ENCODE measurements around the gene DYNAP.

DYNAP gene

GRCh38 chr18:54611816-54612215, 20.8 kb downstream of the DYNAP start:
- TF ChIP-seq ZNF274 (IDR thresholded peaks at IDR 0.05; ENCODE audit: low read depth, low read length): no peak
- H3K4me3 ChIP-seq (ENCODE audit: low read length): no peak overlapping the region

DNA sequence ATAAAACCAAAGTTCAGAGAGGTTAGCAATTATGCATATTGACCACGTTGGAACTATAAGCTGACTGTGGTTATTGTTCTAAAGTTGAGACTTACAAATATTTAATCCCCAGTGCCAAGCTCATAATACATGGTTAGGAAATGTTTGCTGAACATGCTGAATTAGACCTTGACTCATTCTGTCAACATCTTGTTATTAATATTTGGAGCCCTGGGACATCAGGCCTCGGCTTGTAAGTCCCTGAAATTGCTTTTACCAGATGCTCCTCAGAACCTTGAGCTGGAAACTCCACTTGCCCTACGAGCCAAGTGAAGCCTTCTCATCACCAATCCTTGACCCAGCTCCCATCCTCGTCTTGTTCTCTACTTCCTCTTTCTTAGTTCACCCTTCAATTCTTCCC, 21.2 kb downstream of the DYNAP start:
- TF ChIP-seq ZNF274 (IDR thresholded peaks at IDR 0.05; ENCODE audit: low read depth, low read length): no peak
- H3K4me3 ChIP-seq (ENCODE audit: low read length): no peak overlapping the region

- H3K4me3 ChIP-seq (ENCODE audit: low read length): no peak overlapping the region
- no peak for TF ChIP-seq ZNF274 (IDR thresholded peaks at IDR 0.05; ENCODE audit: low read depth, low read length)
Observed at GRCh38 chr18:54613174-54613573, 22.1 kb downstream of the DYNAP start.

DNA sequence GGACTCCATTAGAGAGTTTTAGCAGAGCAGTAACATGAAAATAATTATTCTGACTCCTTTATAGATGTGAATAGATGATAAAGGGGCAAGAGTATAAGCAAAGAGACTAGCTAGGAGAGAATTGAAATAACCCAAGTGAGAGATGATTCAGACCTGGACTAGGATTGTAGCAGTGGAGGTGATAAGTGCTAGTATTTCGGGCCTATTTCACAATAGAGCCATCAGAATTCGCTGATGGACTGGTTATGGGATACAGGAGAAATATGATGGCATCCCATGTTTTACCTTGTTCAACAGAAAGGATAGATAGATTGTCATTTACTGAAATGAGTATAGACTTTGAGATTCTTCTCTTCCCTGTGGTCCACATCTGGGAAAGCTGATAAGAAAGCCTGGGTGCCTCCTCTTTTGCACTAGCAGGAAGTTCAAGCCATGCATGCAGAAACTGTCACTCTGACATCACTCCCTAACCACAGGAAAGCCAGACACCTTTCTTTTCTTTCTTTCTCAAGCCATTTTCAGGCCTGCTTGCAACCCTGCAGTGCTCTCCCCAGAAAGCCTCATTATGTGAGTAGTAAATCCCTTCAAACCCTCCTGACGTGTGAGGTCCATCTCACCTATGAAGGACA, 25.3 kb downstream of the DYNAP start:
- no peak for TF ChIP-seq ZNF274 (IDR thresholded peaks at IDR 0.05; ENCODE audit: low read depth, low read length)
- no peak overlapping the region for H3K4me3 ChIP-seq (ENCODE audit: low read length)

GRCh38 chr18:54622084-54622483, 31.0 kb downstream of the DYNAP start:
- TF ChIP-seq ZNF274 (IDR thresholded peaks at IDR 0.05; ENCODE audit: low read depth, low read length): no peak
- no peak overlapping the region for H3K4me3 ChIP-seq (ENCODE audit: low read length)

GRCh38 chr18:54626779-54627178, 35.7 kb downstream of the DYNAP start:
- no peak for TF ChIP-seq ZNF274 (IDR thresholded peaks at IDR 0.05; ENCODE audit: low read depth, low read length)
- no peak overlapping the region for H3K4me3 ChIP-seq (ENCODE audit: low read length)

- no peak for TF ChIP-seq ZNF274 (IDR thresholded peaks at IDR 0.05; ENCODE audit: low read depth, low read length)
- no peak overlapping the region for H3K4me3 ChIP-seq (ENCODE audit: low read length)
Observed at GRCh38 chr18:54630963-54631362, 39.9 kb downstream of the DYNAP start.

GRCh38 chr18:54636217-54636616, 45.2 kb downstream of the DYNAP start:
- H3K4me3 ChIP-seq (ENCODE audit: low read length): no peak overlapping the region
- TF ChIP-seq ZNF274 (IDR thresholded peaks at IDR 0.05; ENCODE audit: low read depth, low read length): no peak

GRCh38 chr18:54641734-54642133, 50.7 kb downstream of the DYNAP start:
- no peak overlapping the region for H3K4me3 ChIP-seq (ENCODE audit: low read length)
- TF ChIP-seq ZNF274 (IDR thresholded peaks at IDR 0.05; ENCODE audit: low read depth, low read length): no peak

- H3K4me3 ChIP-seq (ENCODE audit: low read length): no peak overlapping the region
- TF ChIP-seq ZNF274 (IDR thresholded peaks at IDR 0.05; ENCODE audit: low read depth, low read length): no peak
Observed at GRCh38 chr18:54647176-54647575, 56.1 kb downstream of the DYNAP start.
